Measurements from ENCODE around the gene TMEM101.

DNA sequence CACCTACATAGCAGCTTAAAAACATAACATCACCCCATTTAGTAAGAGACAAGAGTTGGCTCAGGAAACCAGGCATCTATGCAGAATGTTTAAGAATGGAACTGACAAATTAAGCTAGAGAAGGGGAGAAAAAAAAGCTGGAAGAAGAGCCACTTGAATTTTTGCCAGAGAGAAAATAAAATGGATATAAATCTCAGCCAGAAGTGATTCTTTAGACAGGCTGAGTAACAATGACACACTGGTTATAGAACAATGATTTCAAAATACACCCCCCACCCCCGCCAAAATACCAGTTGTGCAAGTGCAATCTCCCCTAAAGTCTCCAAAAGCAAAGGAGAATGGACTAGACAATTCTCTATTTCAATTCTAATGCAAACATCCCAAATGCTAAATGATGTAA lies 29.3 kb upstream of the TMEM101 start:
- TF ChIP-seq, protein P1, sequence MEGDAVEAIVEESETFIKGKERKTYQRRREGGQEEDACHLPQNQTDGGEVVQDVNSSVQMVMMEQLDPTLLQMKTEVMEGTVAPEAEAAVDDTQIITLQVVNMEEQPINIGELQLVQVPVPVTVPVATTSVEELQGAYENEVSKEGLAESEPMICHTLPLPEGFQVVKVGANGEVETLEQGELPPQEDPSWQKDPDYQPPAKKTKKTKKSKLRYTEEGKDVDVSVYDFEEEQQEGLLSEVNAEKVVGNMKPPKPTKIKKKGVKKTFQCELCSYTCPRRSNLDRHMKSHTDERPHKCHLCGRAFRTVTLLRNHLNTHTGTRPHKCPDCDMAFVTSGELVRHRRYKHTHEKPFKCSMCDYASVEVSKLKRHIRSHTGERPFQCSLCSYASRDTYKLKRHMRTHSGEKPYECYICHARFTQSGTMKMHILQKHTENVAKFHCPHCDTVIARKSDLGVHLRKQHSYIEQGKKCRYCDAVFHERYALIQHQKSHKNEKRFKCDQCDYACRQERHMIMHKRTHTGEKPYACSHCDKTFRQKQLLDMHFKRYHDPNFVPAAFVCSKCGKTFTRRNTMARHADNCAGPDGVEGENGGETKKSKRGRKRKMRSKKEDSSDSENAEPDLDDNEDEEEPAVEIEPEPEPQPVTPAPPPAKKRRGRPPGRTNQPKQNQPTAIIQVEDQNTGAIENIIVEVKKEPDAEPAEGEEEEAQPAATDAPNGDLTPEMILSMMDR (conservative IDR thresholded peaks at IDR 0.05), result no peak
- TF ChIP-seq EZH2 (IDR thresholded peaks at IDR 0.05; ENCODE audit: low read depth), result no peak

Data from PC-9 (cell line).